Stomach smooth muscle (tissue), 2 donors: ENCODE measurements around the gene DNAL1.
"Not testable (repeated sequence)": the region's sequence is repeated elsewhere in the genome, so short reads cannot be mapped to it uniquely, and the experiment has no call there.

Source experiments
- H3K27ac ChIP-seq: one replicate; pipeline ENCODE4 v1.7.0; 2013; ENCODE audit warnings: mild to moderate bottlenecking, low read length, inconsistent platforms
- H3K27me3 ChIP-seq, 2 donors: one replicate each; pipeline ENCODE4 v1.7.0; 2013; ENCODE audit warnings: low read length in 2 of 2; ENCODE audit not compliant: insufficient read depth in 2 of 2, control insufficient read depth in 1 of 2
- H3K36me3 ChIP-seq, 2 donors: one replicate each; pipeline ENCODE4 v1.7.0; 2013; ENCODE audit warnings: low read length in 2 of 2; ENCODE audit not compliant: control insufficient read depth in 2 of 2, insufficient read depth in 2 of 2
- H3K4me1 ChIP-seq: one replicate; pipeline ENCODE4 v1.7.0; 2013; ENCODE audit warnings: low read length; ENCODE audit not compliant: control insufficient read depth, insufficient read depth
- H3K4me3 ChIP-seq, 2 donors: one replicate each; pipeline ENCODE4 v1.7.0; 2013; ENCODE audit warnings: low read length in 2 of 2
- H3K9ac ChIP-seq, 2 donors: one replicate each; pipeline ENCODE4 v1.7.0; 2013; ENCODE audit warnings: low read length in 2 of 2, mild to moderate bottlenecking in 1 of 2
- H3K9me3 ChIP-seq, 2 donors: one replicate each; pipeline ENCODE4 v1.7.0; 2013; ENCODE audit warnings: low read length in 2 of 2; ENCODE audit not compliant: control insufficient read depth in 2 of 2
- donor health status: healthy.
- donor health status: Pancreatic carcinoma.

The DNAL1 gene

GRCh38 chr14:73708076-73708475, 63.3 kb downstream of the DNAL1 start:
- not testable (repeated sequence) for H3K27me3 ChIP-seq, H3K9me3 ChIP-seq, H3K4me3 ChIP-seq, H3K9ac ChIP-seq, H3K27ac ChIP-seq, H3K36me3 ChIP-seq
- H3K4me1 ChIP-seq, result peaks cover 10% of the 10 kb centered on the region

- H3K9me3 ChIP-seq, result no peaks in the 10 kb centered on the region
- no peaks in the 10 kb centered on the region for H3K27me3 ChIP-seq
- H3K27ac ChIP-seq, result no peak overlapping the region
- no peak overlapping the region for H3K4me3 ChIP-seq
- H3K9ac ChIP-seq, result no peak overlapping the region
- H3K4me1 ChIP-seq, result peaks cover 19% of the 10 kb centered on the region
- peaks cover 0 to 3% of the 10 kb centered on the region in 2 donors for H3K36me3 ChIP-seq
Measured at GRCh38 chr14:73709904-73710469, 65.2 kb downstream of the DNAL1 start.

- Histone ChIP-seq H3K9ac (no peak overlapping the region), H3K27me3 (no peaks in the 10 kb centered on the region), H3K36me3 (peaks cover 3 to 6% of the 10 kb centered on the region in 2 donors), H3K27ac (no peak overlapping the region), H3K4me3 (no peak overlapping the region), H3K4me1 (peaks cover 23% of the 10 kb centered on the region), H3K9me3 (no peaks in the 10 kb centered on the region)
Measured at GRCh38 chr14:73710737-73711136, 66.0 kb downstream of the DNAL1 start.

- Histone ChIP-seq H3K27ac (peak overlapping the region; percentile 80), H3K27me3 (no peaks in the 10 kb centered on the region), H3K4me3 (peak overlapping the region; percentile 92 to 96), H3K9me3 (no peaks in the 10 kb centered on the region), H3K36me3 (peaks cover 3 to 9% of the 10 kb centered on the region in 2 donors), H3K4me1 (peaks cover 32% of the 10 kb centered on the region), H3K9ac (peak overlapping the region; percentile 78 to 89)
Measured at GRCh38 chr14:73712071-73712506, 67.3 kb downstream of the DNAL1 start.

- peaks cover 38% of the 10 kb centered on the region for H3K4me1 ChIP-seq
- peak overlapping the region; percentile 92 to 96 for H3K4me3 ChIP-seq
- peak overlapping the region; percentile 80 for H3K27ac ChIP-seq
- H3K9ac ChIP-seq, result peak overlapping the region; percentile 78 to 89
- H3K27me3 ChIP-seq, result no peaks in the 10 kb centered on the region
- H3K36me3 ChIP-seq, result peaks cover 3 to 9% of the 10 kb centered on the region in 2 donors
- H3K9me3 ChIP-seq, result no peaks in the 10 kb centered on the region
Measured at GRCh38 chr14:73712540-73713180, 67.9 kb downstream of the DNAL1 start.

GRCh38 chr14:73713206-73713802, 68.5 kb downstream of the DNAL1 start:
- H3K4me3 ChIP-seq, result peak overlapping the region; percentile 92 to 96
- H3K4me1 ChIP-seq, result peaks cover 44% of the 10 kb centered on the region
- peak overlapping the region; percentile 78 to 89 for H3K9ac ChIP-seq
- no peaks in the 10 kb centered on the region for H3K27me3 ChIP-seq
- no peaks in the 10 kb centered on the region for H3K9me3 ChIP-seq
- H3K36me3 ChIP-seq, result peaks cover 6 to 9% of the 10 kb centered on the region in 2 donors
- peak overlapping the region; percentile 80 for H3K27ac ChIP-seq

- H3K4me3 ChIP-seq, result peak within 1 kb of the TSS; percentile 92 to 96
- no peaks in the 10 kb centered on the region for H3K9me3 ChIP-seq
- H3K4me1 ChIP-seq, result peaks cover 51% of the 10 kb centered on the region
- H3K9ac ChIP-seq, result peak within 1 kb of the TSS; percentile 78 to 89
- peak within 1 kb of the TSS; percentile 80 for H3K27ac ChIP-seq
- H3K36me3 ChIP-seq, result peaks cover 6 to 9% of the 10 kb centered on the region in 2 donors
- H3K27me3 ChIP-seq, result no peaks in the 10 kb centered on the region
Measured at GRCh38 chr14:73713803-73714655, 69.2 kb downstream of the DNAL1 start, which contains the start of gene PNMA1. PNMA1 (minus strand) TSS chr14:73714384; CDS start chr14:73713639, 745 bp downstream.

GRCh38 chr14:73714656-73715081, 69.9 kb downstream of the DNAL1 start:
- peak overlapping the region in 1 of 2 donors; percentile 78 for H3K9ac ChIP-seq
- H3K9me3 ChIP-seq, result no peaks in the 10 kb centered on the region
- no peak overlapping the region for H3K27ac ChIP-seq
- peaks cover 8 to 11% of the 10 kb centered on the region in 2 donors for H3K36me3 ChIP-seq
- peak overlapping the region; percentile 92 to 96 for H3K4me3 ChIP-seq
- H3K4me1 ChIP-seq, result peaks cover 56% of the 10 kb centered on the region
- H3K27me3 ChIP-seq, result no peaks in the 10 kb centered on the region

- H3K27ac ChIP-seq, result peak overlapping the region; percentile 71
- peak overlapping the region in 1 of 2 donors; percentile 29 for H3K9ac ChIP-seq
- peaks cover 13 to 14% of the 10 kb centered on the region in 2 donors for H3K36me3 ChIP-seq
- H3K27me3 ChIP-seq, result no peaks in the 10 kb centered on the region
- H3K9me3 ChIP-seq, result no peaks in the 10 kb centered on the region
- peak overlapping the region in 1 of 2 donors; percentile 3 for H3K4me3 ChIP-seq
- peaks cover 60% of the 10 kb centered on the region for H3K4me1 ChIP-seq
Measured at GRCh38 chr14:73715707-73716106, 70.9 kb downstream of the DNAL1 start.

- no peaks in the 10 kb centered on the region for H3K9me3 ChIP-seq
- peaks cover 58% of the 10 kb centered on the region for H3K4me1 ChIP-seq
- H3K36me3 ChIP-seq, result peaks cover 26 to 27% of the 10 kb centered on the region in 2 donors
- H3K9ac ChIP-seq, result peak overlapping the region; percentile 78 to 83
- peak overlapping the region; percentile 18 to 73 for H3K4me3 ChIP-seq
- peak overlapping the region; percentile 97 for H3K27ac ChIP-seq
- no peaks in the 10 kb centered on the region for H3K27me3 ChIP-seq
Measured at GRCh38 chr14:73717266-73717665, 72.5 kb downstream of the DNAL1 start.
